ENCODE data around the gene PCDH19. TPM values are rescaled to one million over a fixed set of nuclear protein-coding genes. Genes with fewer than 3 reads are reported as not detected.

Gene PCDH19
- polyA plus RNA-seq, 1 donor from 2014 or later, result 8.2 TPM

GRCh38 chrX:100316987-100317386, 93.1 kb downstream of the PCDH19 start:
- no peak overlapping the region for H3K4me2 ChIP-seq (ENCODE audit: low read length)
- no peaks in the 10 kb centered on the region for H4K20me1 ChIP-seq (ENCODE audit: insufficient read depth)
- H3K27me3 ChIP-seq (ENCODE audit: insufficient read depth, low read depth, low read length), result no peaks in the 10 kb centered on the region

GRCh38 chrX:100315566-100315965, 94.5 kb downstream of the PCDH19 start:
- no peak overlapping the region for H3K27ac ChIP-seq (ENCODE audit: low read length)
- no peaks in the 10 kb centered on the region for H3K79me2 ChIP-seq (replicated peaks; ENCODE audit: insufficient read depth, low read length)
- no peaks in the 10 kb centered on the region for H3K36me3 ChIP-seq (ENCODE audit: insufficient read depth, low read length)
- H2AFZ ChIP-seq (ENCODE audit: low read depth, low read length), result no peak overlapping the region
- H3K4me3 ChIP-seq (ENCODE audit: low read length), result no peak overlapping the region
- H3K27me3 ChIP-seq (ENCODE audit: insufficient read depth, low read depth, low read length), result no peaks in the 10 kb centered on the region
- no peaks in the 10 kb centered on the region for H3K9me3 ChIP-seq (ENCODE audit: low read length)
- no peaks in the 10 kb centered on the region for H4K20me1 ChIP-seq (ENCODE audit: insufficient read depth)
- TF ChIP-seq SMC3 (conservative IDR thresholded peaks at IDR 0.05; ENCODE audit: poor library complexity), result no peak
- TF ChIP-seq MXI1 (conservative IDR thresholded peaks at IDR 0.05; ENCODE audit: poor library complexity, severe bottlenecking), result no peak
- TF ChIP-seq EZH2 (IDR thresholded peaks at IDR 0.05; ENCODE audit: borderline replicate concordance, insufficient read depth, low read length, poor library complexity, severe bottlenecking), result no peak
- no peak for TF ChIP-seq CTCF (IDR thresholded peaks at IDR 0.05; ENCODE audit: poor library complexity, severe bottlenecking)
- TF ChIP-seq RAD21 (conservative IDR thresholded peaks at IDR 0.05), result no peak
- no peak for TF ChIP-seq POLR2AphosphoS5 (IDR thresholded peaks at IDR 0.05)
- TF ChIP-seq TAF1 (IDR thresholded peaks at IDR 0.05; ENCODE audit: low read depth), result no peak
- H3K4me2 ChIP-seq (ENCODE audit: low read length), result no peak overlapping the region
- H3K9ac ChIP-seq (ENCODE audit: low read length), result no peak overlapping the region
- no peaks in the 10 kb centered on the region for H3K9me2 ChIP-seq (ENCODE audit: insufficient read depth, low read length)
- no peaks in the 10 kb centered on the region for H3F3A ChIP-seq (ENCODE audit: insufficient read depth, low read length, poor library complexity, severe bottlenecking)

More at GRCh38 chrX:100316987-100317386, 93.1 kb downstream of the PCDH19 start:
- Histone ChIP-seq H3K79me2 (replicated peaks; ENCODE audit: insufficient read depth, low read length) (no peaks in the 10 kb centered on the region), H3K9me3 (ENCODE audit: low read length) (no peaks in the 10 kb centered on the region), H3K9me2 (ENCODE audit: insufficient read depth, low read length) (no peaks in the 10 kb centered on the region), H3F3A (ENCODE audit: insufficient read depth, low read length, poor library complexity, severe bottlenecking) (no peaks in the 10 kb centered on the region), H3K4me3 (ENCODE audit: low read length) (no peak overlapping the region), H3K27ac (ENCODE audit: low read length) (no peak overlapping the region), H3K36me3 (ENCODE audit: insufficient read depth, low read length) (no peaks in the 10 kb centered on the region), H3K9ac (ENCODE audit: low read length) (no peak overlapping the region), H2AFZ (ENCODE audit: low read depth, low read length) (no peak overlapping the region)
- TF ChIP-seq RAD21 (conservative IDR thresholded peaks at IDR 0.05), result no peak

GRCh38 chrX:100299559-100299958, 110.5 kb downstream of the PCDH19 start:
- Histone ChIP-seq H3K27me3 (ENCODE audit: insufficient read depth, low read depth, low read length) (no peaks in the 10 kb centered on the region), H3K4me2 (ENCODE audit: low read length) (no peak overlapping the region), H3K9me2 (ENCODE audit: insufficient read depth, low read length) (no peaks in the 10 kb centered on the region), H3K9me3 (ENCODE audit: low read length) (no peaks in the 10 kb centered on the region), H3K9ac (ENCODE audit: low read length) (no peak overlapping the region), H4K20me1 (ENCODE audit: insufficient read depth) (no peaks in the 10 kb centered on the region), H3K27ac (ENCODE audit: low read length) (no peak overlapping the region), H3K4me3 (ENCODE audit: low read length) (no peak overlapping the region), H3K36me3 (ENCODE audit: insufficient read depth, low read length) (no peaks in the 10 kb centered on the region), H3F3A (ENCODE audit: insufficient read depth, low read length, poor library complexity, severe bottlenecking) (no peaks in the 10 kb centered on the region), H3K79me2 (replicated peaks; ENCODE audit: insufficient read depth, low read length) (no peaks in the 10 kb centered on the region), H2AFZ (ENCODE audit: low read depth, low read length) (no peak overlapping the region)
- TF ChIP-seq MXI1 (conservative IDR thresholded peaks at IDR 0.05; ENCODE audit: poor library complexity, severe bottlenecking), result no peak
- no peak for TF ChIP-seq RAD21 (conservative IDR thresholded peaks at IDR 0.05)

GRCh38 chrX:100297728-100298127, 112.3 kb downstream of the PCDH19 start:
- Histone ChIP-seq H3K79me2 (replicated peaks; ENCODE audit: insufficient read depth, low read length) (no peaks in the 10 kb centered on the region), H3K36me3 (ENCODE audit: insufficient read depth, low read length) (no peaks in the 10 kb centered on the region), H3K9me3 (ENCODE audit: low read length) (no peaks in the 10 kb centered on the region), H3K27me3 (ENCODE audit: insufficient read depth, low read depth, low read length) (no peaks in the 10 kb centered on the region), H3K4me3 (ENCODE audit: low read length) (no peak overlapping the region), H3F3A (ENCODE audit: insufficient read depth, low read length, poor library complexity, severe bottlenecking) (no peaks in the 10 kb centered on the region), H3K27ac (ENCODE audit: low read length) (no peak overlapping the region), H2AFZ (ENCODE audit: low read depth, low read length) (no peak overlapping the region), H3K9ac (ENCODE audit: low read length) (no peak overlapping the region), H3K9me2 (ENCODE audit: insufficient read depth, low read length) (no peaks in the 10 kb centered on the region), H3K4me2 (ENCODE audit: low read length) (no peak overlapping the region), H4K20me1 (ENCODE audit: insufficient read depth) (no peaks in the 10 kb centered on the region)
- TF ChIP-seq TAF1 (IDR thresholded peaks at IDR 0.05; ENCODE audit: low read depth) (no peak), EP300 (conservative IDR thresholded peaks at IDR 0.05; ENCODE audit: poor library complexity, severe bottlenecking) (no peak), EZH2 (IDR thresholded peaks at IDR 0.05; ENCODE audit: borderline replicate concordance, insufficient read depth, low read length, poor library complexity, severe bottlenecking) (no peak), RAD21 (conservative IDR thresholded peaks at IDR 0.05) (no peak), MXI1 (conservative IDR thresholded peaks at IDR 0.05; ENCODE audit: poor library complexity, severe bottlenecking) (no peak), CTCF (IDR thresholded peaks at IDR 0.05; ENCODE audit: poor library complexity, severe bottlenecking) (no peak), SMC3 (conservative IDR thresholded peaks at IDR 0.05; ENCODE audit: poor library complexity) (no peak), REST (IDR thresholded peaks at IDR 0.05; ENCODE audit: borderline replicate concordance) (no peak)

Data from neural cell (in vitro differentiated cells).